Measurements from ENCODE around the gene PROSER3.

- TF ChIP-seq, protein P1, sequence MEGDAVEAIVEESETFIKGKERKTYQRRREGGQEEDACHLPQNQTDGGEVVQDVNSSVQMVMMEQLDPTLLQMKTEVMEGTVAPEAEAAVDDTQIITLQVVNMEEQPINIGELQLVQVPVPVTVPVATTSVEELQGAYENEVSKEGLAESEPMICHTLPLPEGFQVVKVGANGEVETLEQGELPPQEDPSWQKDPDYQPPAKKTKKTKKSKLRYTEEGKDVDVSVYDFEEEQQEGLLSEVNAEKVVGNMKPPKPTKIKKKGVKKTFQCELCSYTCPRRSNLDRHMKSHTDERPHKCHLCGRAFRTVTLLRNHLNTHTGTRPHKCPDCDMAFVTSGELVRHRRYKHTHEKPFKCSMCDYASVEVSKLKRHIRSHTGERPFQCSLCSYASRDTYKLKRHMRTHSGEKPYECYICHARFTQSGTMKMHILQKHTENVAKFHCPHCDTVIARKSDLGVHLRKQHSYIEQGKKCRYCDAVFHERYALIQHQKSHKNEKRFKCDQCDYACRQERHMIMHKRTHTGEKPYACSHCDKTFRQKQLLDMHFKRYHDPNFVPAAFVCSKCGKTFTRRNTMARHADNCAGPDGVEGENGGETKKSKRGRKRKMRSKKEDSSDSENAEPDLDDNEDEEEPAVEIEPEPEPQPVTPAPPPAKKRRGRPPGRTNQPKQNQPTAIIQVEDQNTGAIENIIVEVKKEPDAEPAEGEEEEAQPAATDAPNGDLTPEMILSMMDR (IDR thresholded peaks at IDR 0.05; ENCODE audit: insufficient read depth, low read length), result no peak
- TF ChIP-seq POLR2AphosphoS5 (IDR thresholded peaks at IDR 0.05; ENCODE audit: low read depth), result no peak
- TF ChIP-seq REST (IDR thresholded peaks at IDR 0.05; ENCODE audit: insufficient replicate concordance, low read depth), result no peak
These were observed 24.5 kb upstream of the PROSER3 start for GRCh38 chr19:35733180-35734125.
